GM19324 (cell line): Measurements from ENCODE around the gene PHC2.

Source experiments
- ATAC-seq: cut with Tn5 transposase; IDR thresholded peaks from one replicate; pipeline ENCODE4 v1.9.1; 2021; ENCODE audit warnings: mild to moderate bottlenecking, moderate library complexity; ENCODE audit not compliant: unreplicated experiment, low FRiP score

Gene PHC2

DNA sequence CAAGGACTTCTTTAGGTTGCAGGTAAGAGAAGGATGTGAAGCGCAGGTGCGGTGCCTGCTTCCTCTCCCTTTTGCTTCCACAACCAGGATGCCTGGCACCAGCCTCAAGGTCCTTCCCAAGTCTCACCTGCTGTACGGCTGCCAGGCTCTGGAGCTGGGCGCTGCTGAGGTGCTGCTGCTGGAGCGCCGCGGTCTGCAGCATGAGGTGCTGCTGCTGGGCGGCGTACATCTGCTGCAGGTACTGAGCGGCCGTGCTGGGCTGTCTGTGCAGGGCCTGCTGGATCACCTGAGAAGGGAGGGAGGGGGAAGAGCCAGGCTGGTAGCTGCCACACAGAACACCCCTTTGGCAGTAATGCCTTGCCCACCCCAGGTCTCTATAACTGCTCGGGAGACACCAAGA is 58.7 kb downstream of the PHC2 start:
- ATAC-seq = no peak

DNA sequence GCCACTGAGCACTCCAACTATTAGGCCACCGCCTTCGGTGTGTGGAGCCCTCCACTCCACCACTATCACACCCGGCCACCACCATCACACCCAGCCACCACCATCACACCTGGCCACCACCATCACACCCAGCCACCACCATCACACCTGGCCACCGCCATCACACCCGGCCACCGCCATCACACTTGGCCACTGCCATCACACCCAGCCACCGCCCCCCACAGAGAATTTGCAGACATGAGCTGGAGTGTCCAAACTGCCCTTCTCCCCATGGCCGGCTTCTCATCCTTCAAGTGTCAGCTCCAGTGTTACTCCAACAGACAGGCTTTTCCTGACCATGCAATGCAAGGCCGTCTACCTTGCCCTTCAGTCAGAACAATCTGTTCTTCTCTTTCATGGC is 59.6 kb downstream of the PHC2 start:
- no peak for ATAC-seq

DNA sequence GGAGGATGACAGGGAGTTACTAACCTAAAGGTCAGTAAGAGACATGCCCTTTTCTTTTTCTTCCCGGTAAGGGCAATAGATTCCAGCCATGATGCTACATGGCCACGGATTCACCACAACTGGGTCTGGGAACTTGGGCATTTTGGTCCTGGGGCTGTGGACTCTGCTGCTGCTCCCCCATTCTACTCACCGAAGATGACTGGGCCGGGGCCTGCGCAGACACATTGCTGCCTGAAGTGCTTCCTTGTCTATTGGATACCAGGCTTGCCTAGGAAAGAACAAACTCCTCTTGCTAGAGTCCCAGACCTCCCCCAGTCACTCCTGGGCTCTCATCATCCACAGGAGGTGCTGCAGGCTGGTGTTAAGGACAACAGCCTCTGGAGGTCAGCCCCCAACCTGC is 60.1 kb downstream of the PHC2 start:
- no peak for ATAC-seq

DNA sequence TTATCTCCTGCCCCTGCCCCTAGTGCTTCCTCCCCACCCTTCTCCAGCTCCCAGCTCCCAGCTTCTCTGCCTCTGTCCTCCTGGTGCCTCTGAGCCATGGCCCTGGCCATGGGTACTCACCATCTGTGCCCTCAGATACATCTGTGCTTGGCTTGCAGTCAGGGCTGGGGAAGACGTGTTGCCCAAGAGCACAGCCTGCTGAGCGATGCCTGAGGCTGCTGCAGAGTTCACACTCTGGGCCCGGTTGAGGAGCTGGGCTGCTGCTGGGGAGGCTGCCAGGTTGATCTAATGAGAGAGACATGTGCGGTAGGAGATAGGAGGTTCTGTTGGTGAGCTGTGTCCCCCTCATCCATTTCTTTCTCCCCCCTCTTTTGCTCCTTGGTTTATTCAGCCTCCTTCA is 60.6 kb downstream of the PHC2 start:
- no peak for ATAC-seq

DNA sequence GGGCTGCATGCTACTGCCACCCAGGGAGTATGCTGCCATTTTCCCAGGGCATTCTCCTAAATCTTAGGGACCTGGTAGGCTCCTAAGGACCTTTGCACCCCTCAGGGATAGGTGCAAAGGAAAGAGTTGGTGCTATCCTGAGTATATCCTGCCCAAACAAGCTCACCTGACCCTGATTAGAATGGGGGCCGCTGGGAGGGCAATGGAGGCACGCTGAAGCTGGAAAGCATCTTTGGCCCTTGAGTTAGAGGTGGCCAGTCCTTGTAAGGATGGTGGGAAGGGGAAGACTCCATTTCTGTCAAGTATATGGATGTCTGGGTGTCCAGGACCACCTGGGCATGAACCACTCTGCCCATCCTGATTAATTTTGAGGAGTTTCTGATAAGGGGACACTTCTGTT is 61.1 kb downstream of the PHC2 start:
- no peak for ATAC-seq

DNA sequence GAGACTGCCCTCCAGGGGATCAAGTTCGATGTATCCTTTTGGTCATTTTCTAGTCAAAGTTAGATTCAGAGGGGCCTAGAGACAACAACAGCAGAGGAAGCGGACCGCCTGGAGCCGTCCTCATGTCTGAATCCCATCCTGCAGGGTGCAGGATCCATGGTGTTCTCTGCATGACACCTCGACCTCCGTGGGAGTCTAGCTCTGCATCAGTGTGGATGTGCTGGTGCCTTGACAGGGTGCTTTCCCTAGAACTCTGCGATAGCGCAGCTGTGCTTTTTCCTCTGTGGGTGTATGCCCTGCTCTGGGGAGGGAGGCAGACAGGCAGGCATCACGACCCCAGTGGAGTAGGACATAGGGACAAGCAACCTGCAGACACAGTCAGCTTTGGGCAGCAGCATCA is 61.8 kb downstream of the PHC2 start:
- ATAC-seq = no peak

DNA sequence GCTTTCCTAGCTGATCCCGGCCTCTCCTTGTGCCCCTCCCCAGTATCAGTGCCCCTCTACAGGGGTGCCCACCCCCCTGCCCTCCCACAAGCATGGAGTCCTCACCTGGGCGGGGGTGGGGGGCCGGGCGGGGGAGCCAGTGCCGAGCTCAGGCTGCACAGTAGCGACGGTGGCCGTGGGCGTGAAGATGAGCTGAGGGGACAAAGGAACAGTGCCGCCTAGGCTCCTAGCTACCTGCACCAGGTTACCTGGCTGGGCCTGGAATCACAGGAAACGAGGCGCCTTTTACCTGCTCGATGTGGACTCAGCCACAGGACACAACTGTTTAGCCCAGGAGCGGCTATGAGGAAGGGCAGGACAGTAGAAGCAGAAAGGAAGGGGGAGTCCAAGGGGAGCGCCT is 62.5 kb downstream of the PHC2 start:
- ATAC-seq = no peak

DNA sequence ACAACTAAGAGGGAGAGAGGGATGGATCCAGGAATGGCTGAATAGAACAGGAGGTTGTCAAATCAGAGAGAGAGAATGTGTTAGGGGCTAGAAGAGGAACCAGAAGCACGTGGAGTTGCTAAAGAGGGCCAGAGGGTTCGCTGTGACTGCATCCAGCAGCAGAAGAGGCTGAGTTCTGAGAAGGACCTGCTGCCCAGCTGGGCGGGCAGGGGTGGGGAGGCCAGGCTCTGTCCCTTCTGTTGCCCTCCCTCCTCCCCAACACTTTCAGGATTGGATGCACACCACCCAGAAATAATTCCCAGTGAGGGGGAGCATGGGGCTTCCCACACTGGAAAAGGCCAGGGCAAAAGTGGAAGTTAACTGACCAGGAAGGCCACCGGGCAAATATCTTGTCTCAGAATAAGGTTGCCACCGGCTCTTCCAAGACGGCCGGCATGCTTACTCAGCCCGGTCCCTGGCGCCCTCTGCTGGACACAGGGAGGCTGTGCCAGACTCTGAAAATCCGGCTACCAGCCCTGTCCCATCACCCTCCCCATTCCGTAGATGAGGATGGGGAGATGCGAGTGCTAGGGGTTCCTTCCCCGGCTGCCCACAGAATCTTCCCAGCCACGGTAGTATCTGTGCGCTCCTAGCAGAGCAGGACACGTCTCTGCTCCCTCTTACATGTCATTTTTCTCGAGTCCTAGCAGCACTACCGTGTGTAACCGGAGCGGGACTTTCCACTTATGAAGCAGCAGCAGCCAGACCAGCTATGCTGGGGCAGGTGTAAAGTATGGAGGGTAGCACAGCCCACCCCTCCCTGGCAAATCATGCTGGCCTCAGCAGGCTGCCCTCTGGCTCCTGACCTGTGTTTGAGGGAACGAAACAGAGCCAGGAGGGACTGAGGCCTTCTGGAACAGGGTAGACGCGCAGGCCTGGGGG is 63.1 kb downstream of the PHC2 start:
- no peak for ATAC-seq

DNA sequence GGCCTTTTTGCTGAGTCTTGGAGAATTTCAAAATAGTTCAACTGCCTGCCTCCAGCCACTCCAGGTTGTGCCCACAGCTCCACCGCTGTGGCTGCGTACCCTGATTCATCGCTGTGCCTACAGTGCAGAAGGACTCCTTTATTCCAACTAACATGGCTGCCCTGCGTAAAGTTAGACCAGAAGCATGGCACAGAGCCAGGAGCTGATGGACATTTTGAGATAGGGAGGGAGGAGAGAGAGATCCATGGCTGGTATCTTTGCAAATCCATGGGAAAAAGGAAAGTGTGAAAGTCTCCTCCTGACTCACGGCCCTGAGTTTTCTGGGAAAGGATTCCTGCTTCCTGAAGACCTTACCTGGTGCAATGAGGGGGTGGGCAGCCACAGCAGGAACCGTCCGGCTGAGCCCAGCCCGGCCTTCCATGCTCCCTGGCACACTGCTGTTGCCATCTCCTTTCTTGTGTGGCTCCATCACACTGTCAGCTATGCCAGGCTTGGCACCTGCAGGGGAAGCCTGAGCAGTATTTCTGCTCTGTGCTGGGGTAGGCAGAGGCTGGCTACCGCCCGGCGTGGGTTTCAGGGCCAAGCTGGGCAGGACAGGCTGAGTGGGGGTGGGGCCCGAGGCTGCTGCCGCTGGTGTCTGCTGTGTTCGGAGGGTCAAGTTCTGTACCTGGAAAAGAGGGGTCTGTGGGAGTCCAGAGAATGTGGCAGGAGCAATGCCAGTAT is 64.0 kb downstream of the PHC2 start:
- no peak for ATAC-seq

DNA sequence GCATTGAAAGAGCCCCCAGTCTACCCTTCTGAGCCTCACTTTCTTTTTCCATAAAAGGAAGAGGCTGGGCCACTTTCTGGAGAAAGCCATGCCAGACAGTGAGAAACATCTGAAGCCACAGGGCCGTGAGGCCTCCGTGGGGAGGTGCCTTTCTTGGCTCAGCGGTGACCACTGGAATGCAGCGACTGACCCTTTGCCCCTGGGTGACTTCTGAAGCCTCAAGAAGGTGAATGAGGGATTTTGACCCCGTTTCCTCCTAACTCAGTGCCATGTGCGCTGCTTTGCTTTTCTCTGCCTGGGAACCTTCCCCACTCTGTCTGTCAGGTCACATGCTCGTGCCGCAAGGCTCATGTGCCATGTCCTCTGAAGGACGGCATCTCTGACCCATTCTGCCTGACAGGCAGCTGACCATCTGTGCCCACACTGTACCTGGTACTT is 65.3 kb downstream of the PHC2 start:
- no peak for ATAC-seq

DNA sequence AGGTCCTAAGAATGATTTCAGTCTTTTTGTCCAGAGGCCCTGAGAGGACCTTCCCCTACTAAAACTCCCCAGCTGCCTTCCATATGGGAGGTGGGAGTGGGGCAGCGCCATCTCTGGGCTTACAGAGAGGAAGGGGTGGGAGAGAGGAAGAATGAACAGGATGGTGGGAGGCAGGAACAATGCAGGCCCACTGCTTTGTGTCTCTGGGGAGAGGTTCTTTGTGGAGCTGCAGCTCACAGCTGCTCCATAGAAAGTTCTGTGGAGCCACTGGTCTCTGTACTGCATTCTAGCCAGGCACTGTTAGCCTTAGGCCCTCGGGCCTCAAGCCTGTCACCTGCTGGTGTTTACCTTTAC is 66.4 kb downstream of the PHC2 start:
- ATAC-seq = no peak

DNA sequence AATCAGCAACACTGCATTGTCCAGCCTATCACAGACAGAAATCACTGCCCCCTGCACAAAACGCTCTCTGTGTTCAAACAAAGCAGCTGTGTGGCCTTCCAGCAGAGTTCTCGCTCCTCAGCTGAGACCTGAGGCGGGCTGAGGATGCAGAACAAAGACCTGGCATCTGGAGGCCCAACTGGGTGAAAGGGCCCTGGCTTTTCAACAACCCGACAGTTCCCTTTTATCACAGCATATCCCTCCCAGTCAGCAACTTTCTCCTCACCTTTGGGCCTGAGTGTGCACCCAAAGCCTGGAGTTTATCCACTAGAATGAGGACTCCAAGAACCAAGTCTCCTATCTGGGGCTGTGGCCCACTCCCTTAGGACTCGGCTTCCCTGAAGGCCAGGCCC is 67.4 kb downstream of the PHC2 start:
- no peak for ATAC-seq

DNA sequence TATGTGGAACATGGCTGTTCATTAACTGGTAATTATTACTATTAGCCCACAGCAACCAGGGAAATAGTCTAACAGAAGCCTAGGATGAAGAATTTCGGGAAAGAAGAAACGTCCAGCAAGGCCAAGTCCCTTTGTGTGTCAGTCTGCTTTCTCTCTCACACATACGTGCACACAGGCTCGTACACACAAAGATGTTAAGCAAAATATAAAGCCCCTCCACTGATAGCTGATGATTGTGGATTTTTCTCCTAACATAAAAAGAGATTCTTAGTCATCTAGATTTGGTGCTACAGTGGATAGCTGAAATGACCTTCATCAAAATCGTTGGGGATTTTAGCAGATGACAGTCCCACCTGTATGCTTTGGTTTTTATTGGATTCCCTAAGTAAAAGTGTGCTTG is 67.9 kb downstream of the PHC2 start:
- ATAC-seq = no peak

DNA sequence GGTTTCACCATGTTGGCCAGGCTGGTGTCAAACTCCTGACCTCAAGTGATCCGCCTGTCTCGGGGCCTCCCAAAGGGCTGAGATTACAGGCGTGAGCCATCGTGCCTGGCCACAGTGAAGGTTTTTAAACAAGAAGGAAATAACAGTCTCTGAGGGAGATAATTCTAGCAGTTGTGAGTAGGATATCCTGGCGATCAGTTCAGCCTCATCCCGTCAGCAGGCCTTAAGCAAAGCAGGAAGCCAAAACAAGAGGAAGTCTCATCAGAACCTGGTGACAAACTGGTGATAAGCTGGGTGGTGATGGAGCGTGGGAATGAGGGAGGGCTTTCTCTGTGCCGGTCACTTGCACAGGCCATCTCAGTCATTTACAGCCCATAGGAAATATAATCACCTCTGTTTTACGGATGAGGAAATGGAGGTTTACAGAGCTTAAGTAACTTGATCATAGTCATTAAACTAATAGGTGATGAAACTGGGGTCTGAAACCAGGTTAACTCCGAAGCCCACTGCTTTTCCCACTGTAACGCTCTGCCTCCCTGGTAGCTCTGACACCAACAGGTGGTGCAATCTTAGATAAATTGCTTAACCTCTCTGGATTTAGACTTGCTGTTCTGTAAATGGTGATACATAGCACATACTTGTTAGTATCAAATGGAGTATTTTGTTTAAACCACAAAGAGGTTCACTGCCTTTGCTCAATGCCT is 69.2 kb downstream of the PHC2 start:
- ATAC-seq = no peak

DNA sequence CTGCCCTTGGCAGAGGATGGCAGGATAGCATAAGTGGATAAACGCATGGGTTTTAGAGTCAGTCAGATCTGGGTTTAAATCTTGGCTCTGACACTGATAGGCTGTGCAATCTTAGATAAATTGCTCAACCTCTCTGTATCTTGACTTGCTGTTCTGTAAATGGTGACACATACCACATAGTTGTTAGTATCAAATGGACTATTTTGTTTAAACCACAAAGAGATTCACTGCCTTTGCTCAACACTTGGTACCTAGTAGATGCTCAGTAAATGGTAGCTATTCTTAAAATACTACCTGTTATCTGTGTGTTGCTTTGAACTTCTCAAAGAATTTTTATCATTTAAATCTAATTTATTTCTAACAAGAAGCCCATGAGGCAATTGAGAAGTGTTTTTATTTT is 70.5 kb downstream of the PHC2 start:
- ATAC-seq = no peak

DNA sequence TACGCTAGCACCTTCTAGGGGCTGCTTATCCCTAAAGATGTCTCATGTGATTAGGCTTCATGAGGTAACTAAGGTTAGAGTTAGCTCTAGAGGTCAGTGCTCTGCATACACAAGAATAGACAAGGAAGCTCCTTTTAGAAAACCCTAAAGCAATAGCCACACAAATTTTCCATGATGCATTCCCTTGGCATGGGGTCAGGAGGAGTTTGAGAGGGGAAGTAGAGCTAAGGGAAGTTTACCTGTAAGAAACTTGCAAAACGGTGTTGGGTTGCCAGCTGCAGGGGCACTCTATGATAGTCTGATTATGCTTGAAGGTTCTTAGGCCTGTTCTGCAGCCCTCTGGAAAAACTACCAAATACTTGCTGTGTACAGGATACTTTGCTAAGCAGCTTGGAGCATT is 71.0 kb downstream of the PHC2 start:
- no peak for ATAC-seq

DNA sequence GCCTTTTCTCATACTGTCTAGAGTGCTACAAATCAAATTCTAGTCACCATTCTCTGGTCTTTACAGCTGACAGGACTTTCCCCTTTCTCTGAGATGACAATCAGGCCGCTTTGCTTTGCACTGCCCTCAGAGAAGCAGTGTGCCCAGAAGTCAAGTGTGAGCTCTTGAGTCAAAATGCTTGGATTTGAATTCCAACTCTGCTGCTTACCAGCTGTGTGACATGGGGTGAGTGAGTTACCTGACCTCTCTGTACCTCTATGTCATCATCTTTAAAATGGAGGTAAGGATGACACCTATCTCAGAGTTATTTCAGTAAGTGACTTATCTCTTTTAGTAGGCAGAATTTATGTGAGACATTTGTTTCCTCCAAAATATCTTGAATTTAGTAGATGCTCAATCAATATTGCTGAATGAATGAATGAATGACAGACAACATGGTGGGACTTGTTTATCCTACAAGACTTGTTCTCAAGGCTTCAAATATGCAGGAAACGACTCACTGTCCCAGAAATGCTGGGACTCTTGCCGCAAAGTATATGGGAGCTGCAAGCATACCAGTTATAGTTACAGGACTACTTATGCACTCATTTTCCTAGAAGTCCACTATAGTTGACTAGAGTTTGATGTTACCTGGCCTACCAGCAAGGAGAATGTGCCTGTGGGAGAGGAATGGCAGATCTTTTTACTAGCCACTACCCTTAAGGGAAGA is 71.9 kb downstream of the PHC2 start:
- no peak for ATAC-seq

DNA sequence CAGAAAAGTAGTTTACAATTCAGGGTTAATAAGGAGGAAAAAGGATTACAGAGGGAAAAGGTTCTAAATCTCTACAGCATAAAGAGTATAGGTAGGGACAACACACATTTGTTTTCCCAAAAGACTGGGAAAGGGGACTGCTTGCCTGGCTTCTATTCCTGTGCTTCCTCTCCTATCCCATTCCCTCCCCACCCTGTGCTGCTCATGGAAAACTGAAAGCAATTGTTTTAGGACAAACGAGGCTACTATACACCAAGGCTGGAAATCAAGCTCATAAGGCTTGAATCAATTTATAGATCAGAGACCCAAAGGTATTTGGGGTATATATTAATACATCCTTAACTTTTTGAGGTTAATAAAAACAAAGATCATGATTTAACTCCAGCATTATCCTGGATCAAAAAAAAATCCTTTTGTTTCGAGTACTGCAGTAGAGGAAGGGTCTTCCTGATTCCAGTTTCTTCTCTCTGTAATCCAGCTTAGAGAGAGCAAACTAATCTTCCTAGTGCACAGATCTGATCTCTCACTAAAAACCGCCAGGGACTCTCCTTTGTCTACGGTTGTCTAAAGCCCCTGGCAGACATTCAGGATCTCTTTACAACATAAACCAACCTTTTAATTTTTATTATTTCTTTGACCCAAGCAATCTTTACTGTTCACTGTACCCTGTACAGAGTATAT is 72.6 kb downstream of the PHC2 start:
- ATAC-seq = no peak

DNA sequence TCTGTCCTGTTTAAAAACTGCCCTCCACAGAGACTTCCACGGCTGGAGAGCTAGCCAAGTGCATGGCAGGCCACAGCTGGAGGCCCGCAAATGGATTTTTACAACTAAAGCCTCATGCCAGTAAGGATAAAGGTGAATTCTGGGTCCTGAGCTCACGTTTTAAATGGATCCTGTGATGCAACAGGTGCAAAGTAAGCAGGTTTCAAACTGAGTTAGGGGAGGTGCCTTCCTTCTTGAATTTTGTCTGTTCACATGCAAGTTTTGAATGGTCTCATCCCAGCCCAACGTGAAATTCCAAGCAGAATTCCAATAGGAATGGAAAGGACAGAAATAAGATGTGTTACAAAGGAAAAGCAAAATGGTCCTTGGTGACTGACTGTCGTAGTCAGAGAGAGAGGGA is 73.8 kb downstream of the PHC2 start:
- no peak for ATAC-seq

DNA sequence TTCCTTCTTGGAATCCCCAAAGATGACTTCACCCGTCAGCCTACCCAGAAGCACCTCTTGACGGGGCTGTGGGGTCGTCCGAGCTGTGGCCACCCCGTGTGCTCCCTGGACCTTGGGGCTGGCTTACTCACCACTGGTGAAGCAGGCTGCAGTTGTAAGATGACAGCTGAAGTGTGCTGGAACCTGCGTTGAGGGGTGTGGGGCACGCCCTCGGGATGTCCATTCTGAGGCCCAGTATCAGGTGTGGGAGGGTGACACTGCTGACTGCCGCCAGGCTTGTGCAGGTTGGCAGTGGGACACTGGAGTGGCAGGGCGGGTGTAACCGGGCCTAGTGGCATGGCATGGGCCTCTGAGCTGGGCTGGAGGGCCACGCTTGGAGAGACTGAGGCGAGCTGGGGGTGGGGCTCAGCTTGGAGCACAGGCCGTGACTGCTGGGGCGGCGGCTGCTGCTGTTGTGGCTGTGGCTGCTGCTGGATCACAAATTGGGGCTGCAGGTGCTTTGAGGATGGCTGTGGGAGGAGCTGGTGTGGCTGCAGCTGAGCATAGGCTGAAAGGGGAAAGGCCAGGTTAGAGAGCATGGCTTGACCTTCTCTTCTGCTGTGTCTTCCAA is 76.1 kb downstream of the PHC2 start:
- no peak for ATAC-seq
